ENCODE data around the gene GPLD1.
"Not testable (repeated sequence)": the region's sequence is repeated elsewhere in the genome, so short reads cannot be mapped to it uniquely, and the experiment has no call there.

Gene GPLD1

GRCh38 chr6:24412294-24412693 is 77.1 kb downstream of the GPLD1 start:
- DNase-seq (ENCODE audit: low read depth in 2 of 2): no peak

DNA sequence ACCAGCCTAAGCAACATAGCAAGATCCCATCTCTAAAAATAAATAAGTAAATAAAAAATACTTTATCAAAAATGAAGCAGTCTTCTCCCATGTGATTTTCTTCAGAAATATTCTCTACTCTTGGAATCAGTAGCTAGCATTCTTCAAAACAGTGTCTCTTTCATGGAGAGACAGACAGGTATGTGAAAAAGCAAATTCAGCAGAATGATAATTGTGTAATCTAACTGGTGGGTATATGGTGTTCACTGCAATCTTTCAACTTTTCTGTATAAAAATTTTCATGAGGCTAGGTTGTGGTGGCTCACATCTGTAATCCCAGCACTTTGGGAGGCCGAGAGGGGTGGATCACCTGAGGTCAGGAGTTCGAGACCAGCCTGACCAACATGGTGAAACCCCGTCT is 78.8 kb downstream of the GPLD1 start:
- no peak for DNase-seq (ENCODE audit: low read depth in 2 of 2)

DNA sequence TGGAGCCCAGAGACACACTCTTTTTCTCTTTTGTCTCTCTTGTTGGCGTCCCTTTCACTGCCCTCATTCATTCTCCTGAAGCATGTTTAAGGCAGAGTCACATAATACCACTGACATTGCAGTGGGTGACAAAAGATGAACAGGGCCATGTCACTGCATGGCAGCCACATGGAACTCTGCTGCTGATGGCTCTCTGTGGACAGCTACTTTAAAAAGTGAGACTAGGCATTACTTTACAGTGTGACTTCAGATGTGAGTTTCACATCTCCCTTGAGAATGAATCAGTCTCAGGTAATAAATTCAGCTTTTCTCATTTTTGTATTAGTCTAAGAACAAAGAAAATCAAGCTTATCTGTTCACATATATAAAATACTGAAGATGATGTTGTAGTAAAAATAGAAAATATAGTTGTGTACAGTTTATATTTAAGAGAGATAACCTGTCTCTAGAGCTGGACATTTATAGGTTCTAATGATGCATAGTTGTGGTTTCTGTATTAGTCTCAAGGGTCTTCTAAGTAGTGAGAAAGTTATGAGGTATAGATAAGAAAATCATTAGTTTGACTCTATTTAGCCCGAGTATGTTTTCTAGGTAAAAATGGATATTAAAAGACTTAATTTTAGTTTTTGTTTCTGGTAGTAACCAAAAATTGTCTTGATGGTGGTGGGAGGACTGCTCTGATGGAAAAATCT is 80.5 kb downstream of the GPLD1 start:
- no peak for DNase-seq (ENCODE audit: low read depth in 2 of 2)

- no peak for DNase-seq (ENCODE audit: low read depth in 2 of 2)
These were observed 84.1 kb downstream of the GPLD1 start for GRCh38 chr6:24405262-24405661.

- DNase-seq (ENCODE audit: low read depth in 2 of 2): no peak
These were observed 85.9 kb downstream of the GPLD1 start for GRCh38 chr6:24403501-24403824.

DNA sequence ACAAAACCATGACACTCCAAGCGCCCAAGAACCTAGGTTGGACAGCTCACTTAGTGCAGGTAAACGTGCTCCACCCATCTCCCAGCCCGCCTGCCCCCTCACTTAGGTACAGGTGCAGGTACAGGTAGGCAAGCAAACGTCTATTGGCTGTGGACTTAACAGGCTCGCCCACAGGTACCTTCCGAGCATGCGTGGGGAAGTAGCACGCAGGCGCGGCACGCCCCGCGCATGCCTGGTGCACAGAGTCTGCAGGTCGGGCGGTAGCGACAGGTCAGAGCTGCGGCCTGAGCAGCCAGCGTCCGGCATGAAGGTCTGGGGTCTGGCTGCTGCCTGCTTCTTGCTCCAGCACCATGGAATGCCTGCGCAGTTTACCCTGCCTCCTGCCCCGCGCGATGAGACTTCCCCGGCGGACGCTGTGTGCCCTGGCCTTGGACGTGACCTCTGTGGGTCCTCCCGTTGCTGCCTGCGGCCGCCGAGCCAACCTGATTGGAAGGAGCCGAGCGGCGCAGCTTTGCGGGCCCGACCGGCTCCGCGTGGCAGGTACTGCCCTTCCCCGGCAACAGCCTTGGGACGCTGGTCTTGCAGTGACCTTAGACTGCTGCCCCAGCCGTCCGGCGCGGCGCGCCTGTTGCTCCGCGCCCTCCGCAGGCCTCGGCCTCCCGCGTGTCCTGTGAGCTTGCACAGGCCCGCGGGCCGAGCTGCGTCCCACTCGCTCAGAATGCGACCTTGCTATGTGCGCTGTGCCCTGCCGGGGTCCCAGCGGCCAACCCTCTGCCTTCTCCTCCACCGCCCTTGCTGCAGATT is 86.5 kb downstream of the GPLD1 start, which contains the start of gene MRS2:
MRS2 (plus strand) TSS at position 240 of the 804 bp plus-strand sequence; CDS start at position 351, 111 bp downstream.
- peak; percentile 66 for DNase-seq (ENCODE audit: low read depth in 2 of 2)

DNA sequence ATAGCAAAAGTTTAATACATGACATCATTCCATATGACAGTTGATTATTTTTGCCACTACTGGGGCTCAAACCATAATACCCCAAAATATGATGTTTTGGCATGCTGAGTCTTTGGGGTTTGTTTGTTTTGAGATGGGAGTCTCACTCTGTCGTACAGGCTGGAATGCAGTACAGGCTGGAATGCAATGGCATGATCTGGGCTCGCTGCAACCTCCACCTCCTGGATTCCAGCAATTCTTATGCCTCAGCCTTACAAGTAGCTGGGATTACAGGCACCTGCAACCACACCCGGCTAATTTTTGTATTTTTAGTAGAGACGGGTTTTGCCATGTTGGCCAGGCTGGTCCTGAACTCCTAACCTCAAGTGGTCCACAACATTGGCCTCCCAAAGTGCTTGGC is 87.9 kb downstream of the GPLD1 start:
- no peak for DNase-seq (ENCODE audit: low read depth in 2 of 2)

- not testable (repeated sequence) for DNase-seq (ENCODE audit: low read depth in 2 of 2)
These were observed 89.0 kb downstream of the GPLD1 start for GRCh38 chr6:24400045-24401039.

DNA sequence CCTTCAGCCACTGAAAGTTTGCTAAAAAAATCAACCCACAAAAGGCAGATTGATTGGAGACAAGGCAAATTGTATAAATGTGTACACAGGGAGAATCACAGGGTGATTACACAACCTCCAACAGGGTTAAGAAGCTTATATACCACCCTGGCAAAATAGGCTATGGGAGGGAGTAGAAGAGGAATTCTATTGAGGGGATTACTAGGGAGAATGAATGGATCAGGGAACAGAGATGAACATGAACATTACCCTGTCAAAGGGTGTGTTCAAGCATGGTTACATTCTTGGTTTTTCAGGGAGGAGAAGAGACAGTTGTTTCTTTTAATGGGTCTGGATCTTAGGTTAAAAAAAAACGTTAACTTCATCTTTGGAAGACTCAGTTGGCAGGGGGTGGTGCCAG is 91.7 kb downstream of the GPLD1 start:
- no peak for DNase-seq (ENCODE audit: low read depth in 2 of 2)

DNA sequence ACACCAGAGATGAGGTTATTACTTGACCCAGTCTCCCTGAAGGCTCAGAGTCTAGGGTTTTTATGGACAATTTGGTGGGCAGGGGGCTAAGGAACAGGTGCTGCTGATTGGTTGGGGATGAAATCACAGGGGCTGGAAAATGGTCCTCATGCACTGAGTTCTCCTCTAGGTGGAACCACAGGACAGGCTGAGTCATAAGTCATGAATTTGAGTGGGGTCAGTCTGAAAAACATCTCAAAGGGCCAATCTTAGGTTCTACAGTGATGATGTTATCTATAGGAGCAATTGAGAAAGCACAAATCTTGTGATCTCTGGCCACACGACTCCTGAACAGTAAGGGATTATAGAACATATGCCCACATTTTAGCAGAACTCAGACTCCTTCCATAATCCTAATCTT is 92.6 kb downstream of the GPLD1 start:
- DNase-seq (ENCODE audit: low read depth in 2 of 2): no peak

- no peak for DNase-seq (ENCODE audit: low read depth in 2 of 2)
These were observed 94.5 kb downstream of the GPLD1 start for GRCh38 chr6:24394780-24395437.

DNA sequence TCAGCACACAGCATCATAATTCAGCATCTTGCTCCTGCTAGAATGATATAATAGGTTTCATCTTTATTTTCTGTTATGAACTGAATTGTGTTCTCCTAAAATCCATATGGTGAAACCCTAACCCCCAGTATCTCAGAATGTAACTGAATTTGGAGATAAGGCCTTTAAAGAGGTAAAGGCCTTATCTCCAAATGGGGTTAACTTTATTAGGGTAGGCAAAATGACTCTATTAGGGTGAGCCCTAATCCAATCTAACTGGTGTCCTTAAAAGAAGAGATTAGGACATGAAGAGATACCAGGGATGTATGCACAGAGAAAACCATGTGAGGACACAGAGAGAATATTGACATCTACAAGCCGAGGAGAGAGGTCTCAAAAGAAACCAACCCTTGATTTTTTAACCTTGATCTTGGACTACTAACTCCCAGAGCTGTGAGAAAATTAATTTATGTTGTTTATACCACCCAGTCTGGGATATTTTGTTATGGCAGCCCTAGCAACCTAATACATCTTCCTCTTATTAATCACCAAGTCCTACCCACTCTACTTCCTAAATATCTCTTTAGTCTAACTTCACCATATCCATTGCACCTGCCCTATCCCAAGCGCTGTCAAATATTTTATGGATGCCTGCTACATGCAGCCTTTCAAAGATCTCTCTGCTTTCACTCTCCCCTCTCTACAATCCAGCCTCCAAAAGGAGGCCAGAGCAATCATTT is 95.2 kb downstream of the GPLD1 start:
- DNase-seq (ENCODE audit: low read depth in 2 of 2): no peak

GRCh38 chr6:24391756-24392405 is 97.5 kb downstream of the GPLD1 start:
- no peak for DNase-seq (ENCODE audit: low read depth in 2 of 2)

- DNase-seq (ENCODE audit: low read depth in 2 of 2): no peak
These were observed 98.2 kb downstream of the GPLD1 start for GRCh38 chr6:24391208-24391607.

DNA sequence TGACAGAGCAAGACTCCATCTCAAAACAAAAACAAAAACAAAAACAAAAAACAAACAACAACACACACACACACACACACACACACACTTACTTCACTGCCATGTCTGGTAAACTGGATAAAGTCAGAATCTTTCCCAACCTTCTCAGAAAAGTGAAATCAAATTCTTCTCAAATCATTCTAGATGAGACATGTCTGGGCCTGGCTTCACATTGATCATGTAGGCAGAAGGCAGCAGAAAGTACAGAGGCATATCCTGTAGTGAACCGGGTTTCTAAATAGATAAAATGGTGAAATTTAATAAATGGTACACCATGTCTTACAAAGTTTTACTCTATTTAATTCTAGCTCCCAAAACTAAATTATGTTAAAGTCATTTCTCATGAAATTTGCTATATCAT is 101.6 kb downstream of the GPLD1 start:
- no peak for DNase-seq (ENCODE audit: low read depth in 2 of 2)

DNA sequence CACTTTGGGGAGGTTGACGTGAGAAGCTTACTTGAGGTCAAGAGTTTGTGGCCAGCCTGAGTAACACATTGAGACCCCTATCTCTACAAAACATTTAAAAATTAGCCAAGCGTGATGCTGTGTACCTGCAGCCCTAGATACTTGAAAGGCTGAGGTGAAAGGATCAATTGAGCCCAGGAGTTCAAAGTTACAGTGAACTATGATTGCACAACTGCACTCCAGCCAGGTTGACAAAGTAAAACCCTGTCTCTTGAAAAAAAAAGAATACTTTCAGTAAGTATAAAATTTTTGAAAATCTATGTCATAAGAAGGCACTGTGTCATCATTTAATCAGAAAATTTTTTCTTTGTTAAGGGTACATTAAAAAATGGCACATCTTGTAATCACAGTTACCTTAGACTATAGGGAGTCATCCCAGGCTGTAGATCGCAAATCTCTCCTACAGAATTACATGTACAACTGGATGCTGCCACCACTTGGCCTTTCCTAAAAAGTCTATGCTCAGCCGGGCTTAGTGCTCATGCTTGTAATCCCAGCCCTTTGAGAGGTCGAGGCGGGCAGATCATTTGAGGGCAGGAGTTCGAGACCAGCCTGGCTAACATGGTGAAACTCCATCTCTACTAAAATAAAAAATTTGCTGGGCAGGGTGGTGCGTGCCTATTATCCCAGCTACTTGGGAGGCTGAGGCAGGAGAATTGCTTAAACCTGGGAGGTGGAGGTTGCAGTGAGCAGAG is 103.7 kb downstream of the GPLD1 start:
- no peak for DNase-seq (ENCODE audit: low read depth in 2 of 2)

DNA sequence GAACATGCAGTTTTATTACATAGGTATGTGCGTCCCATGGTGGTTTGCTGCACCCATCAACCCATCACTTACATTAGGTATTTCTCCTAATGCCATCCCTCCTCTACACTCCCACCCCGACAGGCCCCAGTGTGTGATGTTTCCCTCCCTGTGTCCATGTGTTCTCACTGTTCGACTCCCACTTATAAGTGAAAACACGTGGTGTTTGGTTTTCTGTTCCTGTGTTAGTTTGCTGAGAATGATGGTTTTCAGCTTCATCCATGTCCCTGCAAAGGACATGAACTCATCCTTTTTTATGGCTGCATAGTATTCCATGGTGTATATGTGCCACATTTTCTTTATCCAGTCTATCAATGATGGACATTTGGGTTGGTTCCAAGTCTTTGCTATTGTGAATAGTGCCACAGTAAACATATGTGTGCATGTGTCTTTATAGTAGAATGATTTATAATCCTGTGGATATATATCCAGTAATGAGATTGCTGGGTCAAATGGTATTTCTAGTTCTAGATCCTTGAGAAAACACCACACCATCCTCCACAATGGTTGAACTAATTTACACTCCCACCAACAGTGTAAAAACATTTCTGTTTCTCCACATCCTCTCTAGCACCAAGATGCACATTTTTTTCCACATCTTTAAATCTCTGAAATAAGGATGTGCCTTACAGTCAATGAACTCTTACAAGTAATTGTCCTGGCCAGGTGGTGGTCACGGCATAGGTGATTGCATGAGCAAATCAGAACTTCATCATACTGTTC is 104.8 kb downstream of the GPLD1 start:
- DNase-seq (ENCODE audit: low read depth in 2 of 2): not testable (repeated sequence)

- DNase-seq (ENCODE audit: low read depth in 2 of 2): not testable (repeated sequence)
These were observed 106.4 kb downstream of the GPLD1 start for GRCh38 chr6:24382891-24383494.

- DNase-seq (ENCODE audit: low read depth in 2 of 2): no peak
These were observed 107.2 kb downstream of the GPLD1 start for GRCh38 chr6:24382220-24382540.
